MM.1S (cell line): ENCODE data around the gene KIF5A.
A peak's percentile ranks its signal among the peaks of the same experiment; 100 is the strongest.

Experiments used
- DNase-seq: peaks from one replicate; pipeline ENCODE4 v3.0.0-alpha.2; 2015
- H2AFZ ChIP-seq: fragments of 300-600 bp; sonication (generic); 2 replicates; pipeline ENCODE4 v1.6.0; 2016; ENCODE audit warnings: antibody characterized with exemption, low read length
- H3F3A ChIP-seq: fragments of 300-600 bp; sonication (generic); 2 replicates; pipeline ENCODE4 v1.6.1; 2016; ENCODE audit warnings: mild to moderate bottlenecking, antibody characterized with exemption, low read length, moderate library complexity, mixed read lengths; ENCODE audit not compliant: insufficient read depth
- H3K27ac ChIP-seq: fragments of 300-600 bp; sonication (generic); 2 replicates; pipeline ENCODE4 v1.5.1; 2016; ENCODE audit warnings: mild to moderate bottlenecking, low read length
- H3K27me3 ChIP-seq: fragments of 300-600 bp; sonication (generic); replicated peaks from 2 replicates; pipeline ENCODE4 v1.6.0; 2016; ENCODE audit warnings: low read length; ENCODE audit not compliant: insufficient read depth
- H3K36me3 ChIP-seq: fragments of 300-600 bp; sonication (generic); replicated peaks from 2 replicates; pipeline ENCODE4 v1.6.1; 2016; ENCODE audit warnings: mild to moderate bottlenecking, low read length, mixed read lengths; ENCODE audit not compliant: insufficient read depth
- H3K4me1 ChIP-seq: fragments of 300-600 bp; sonication (generic); 2 replicates; pipeline ENCODE4 v1.6.1; 2016; ENCODE audit warnings: low read length, mixed read lengths
- H3K4me2 ChIP-seq: fragments of 300-600 bp; sonication (generic); 2 replicates; pipeline ENCODE4 v1.6.0; 2016; ENCODE audit warnings: low read depth, low read length
- H3K4me3 ChIP-seq: fragments of 300-600 bp; sonication (generic); 2 replicates; pipeline ENCODE4 v1.5.1; 2016; ENCODE audit warnings: low read length, mixed read lengths
- H3K79me2 ChIP-seq: fragments of 300-600 bp; sonication (generic); 2 replicates; pipeline ENCODE4 v1.6.1; 2016; ENCODE audit warnings: mixed run types, low read length, mixed read lengths
- H3K9ac ChIP-seq: fragments of 300-600 bp; sonication (generic); 2 replicates; pipeline ENCODE4 v1.6.1; 2016; ENCODE audit warnings: low read length, mixed read lengths
- H3K9me2 ChIP-seq: fragments of 300-600 bp; sonication (generic); replicated peaks from 2 replicates; pipeline ENCODE4 v1.6.1; 2016; ENCODE audit warnings: mild to moderate bottlenecking, low read length, mixed read lengths; ENCODE audit not compliant: insufficient read depth
- H3K9me3 ChIP-seq: fragments of 300-600 bp; sonication (generic); replicated peaks from 2 replicates; pipeline ENCODE4 v1.6.1; 2016; ENCODE audit warnings: mild to moderate bottlenecking, low read length, mixed read lengths; ENCODE audit not compliant: insufficient read depth
- H4K20me1 ChIP-seq: fragments of 300-600 bp; sonication (generic); 2 replicates; pipeline ENCODE4 v1.6.1; 2016; ENCODE audit warnings: mild to moderate bottlenecking, low read length, moderate library complexity, mixed read lengths; ENCODE audit not compliant: insufficient read depth
- EZH2 ChIP-seq: fragments of 300-600 bp; sonication (generic); optimal IDR thresholded peaks from 2 replicates; pipeline ENCODE3; 2017; ENCODE audit warnings: low read depth, mild to moderate bottlenecking, antibody characterized with exemption, low read length, mixed read lengths
- EZH2phosphoT487 ChIP-seq: fragments of 300-600 bp; sonication (generic); IDR thresholded peaks from 2 replicates; pipeline ENCODE4 v1.6.1; 2018; ENCODE audit warnings: antibody characterized with exemption, low read length
- TF ChIP-seq, protein P1 (sequence below): fragments of 300-600 bp; sonication (generic); IDR thresholded peaks from 2 replicates; pipeline ENCODE4 v1.5.1; 2016; ENCODE audit warnings: antibody characterized with exemption, low read length, mixed read lengths

The KIF5A gene

GRCh38 chr12:57543581-57543980, 6.3 kb upstream of the KIF5A start:
- Histone ChIP-seq H3K9me3 (no peaks in the 10 kb centered on the region), H4K20me1 (no peaks in the 10 kb centered on the region), H3K4me3 (no peak overlapping the region), H3K79me2 (peaks cover 31% of the 10 kb centered on the region), H3K27ac (no peak overlapping the region), H3F3A (no peaks in the 10 kb centered on the region), H3K9ac (no peak overlapping the region), H3K27me3 (peaks cover 11% of the 10 kb centered on the region), H3K4me1 (peaks cover 10% of the 10 kb centered on the region; the same call in 1 of the 2 replicates), H3K36me3 (no peaks in the 10 kb centered on the region), H3K4me2 (no peak overlapping the region), H3K9me2 (no peaks in the 10 kb centered on the region), H2AFZ (no peak overlapping the region)
- DNase-seq: no peak
- TF ChIP-seq EZH2phosphoT487 (no peak), EZH2 (no peak)
- TF ChIP-seq, protein P1, sequence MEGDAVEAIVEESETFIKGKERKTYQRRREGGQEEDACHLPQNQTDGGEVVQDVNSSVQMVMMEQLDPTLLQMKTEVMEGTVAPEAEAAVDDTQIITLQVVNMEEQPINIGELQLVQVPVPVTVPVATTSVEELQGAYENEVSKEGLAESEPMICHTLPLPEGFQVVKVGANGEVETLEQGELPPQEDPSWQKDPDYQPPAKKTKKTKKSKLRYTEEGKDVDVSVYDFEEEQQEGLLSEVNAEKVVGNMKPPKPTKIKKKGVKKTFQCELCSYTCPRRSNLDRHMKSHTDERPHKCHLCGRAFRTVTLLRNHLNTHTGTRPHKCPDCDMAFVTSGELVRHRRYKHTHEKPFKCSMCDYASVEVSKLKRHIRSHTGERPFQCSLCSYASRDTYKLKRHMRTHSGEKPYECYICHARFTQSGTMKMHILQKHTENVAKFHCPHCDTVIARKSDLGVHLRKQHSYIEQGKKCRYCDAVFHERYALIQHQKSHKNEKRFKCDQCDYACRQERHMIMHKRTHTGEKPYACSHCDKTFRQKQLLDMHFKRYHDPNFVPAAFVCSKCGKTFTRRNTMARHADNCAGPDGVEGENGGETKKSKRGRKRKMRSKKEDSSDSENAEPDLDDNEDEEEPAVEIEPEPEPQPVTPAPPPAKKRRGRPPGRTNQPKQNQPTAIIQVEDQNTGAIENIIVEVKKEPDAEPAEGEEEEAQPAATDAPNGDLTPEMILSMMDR: no peak

DNA sequence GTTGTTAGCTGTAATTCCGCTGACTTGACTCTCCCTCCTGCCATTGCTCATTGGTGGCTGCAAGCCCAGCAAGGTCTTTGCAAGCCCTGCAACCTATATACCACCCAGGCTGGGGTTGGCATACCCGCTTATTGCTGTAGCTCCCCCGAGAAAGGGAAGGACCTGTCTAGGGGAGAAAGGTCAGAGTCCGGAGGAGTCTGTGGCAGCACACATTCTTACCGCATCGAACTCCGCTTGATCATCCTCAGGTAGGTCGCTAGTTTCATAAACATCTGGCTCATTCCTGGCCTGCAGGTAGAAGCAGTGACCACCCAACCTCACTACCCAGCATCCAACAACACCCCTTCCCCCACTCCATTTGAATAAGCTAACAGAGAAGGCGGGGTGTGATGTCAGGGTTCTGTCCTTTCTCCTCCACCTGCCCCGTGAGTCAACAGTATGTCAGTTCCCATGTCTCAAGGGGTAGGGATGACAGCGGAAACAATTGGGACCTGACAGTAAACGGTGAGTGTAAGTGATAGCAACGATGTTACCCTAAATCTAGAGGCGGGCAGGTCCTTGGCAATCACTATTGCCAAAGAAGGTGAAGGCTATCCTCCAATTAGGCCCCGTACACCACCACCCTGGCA, 3.9 kb upstream of the KIF5A start:
- H3K27me3 ChIP-seq: peaks cover 25% of the 10 kb centered on the region
- TF ChIP-seq EZH2phosphoT487: no peak
- TF ChIP-seq, protein P1: no peak
- TF ChIP-seq EZH2: no peak
- no peaks in the 10 kb centered on the region for H3K36me3 ChIP-seq
- no peaks in the 10 kb centered on the region for H3K9me3 ChIP-seq
- H4K20me1 ChIP-seq: no peaks in the 10 kb centered on the region
- peak overlapping the region; percentile 92 for H3K4me2 ChIP-seq
- peak overlapping the region; percentile 98 for H2AFZ ChIP-seq
- peaks cover 10% of the 10 kb centered on the region; the same call in 1 of the 2 replicates for H3K4me1 ChIP-seq
- H3K79me2 ChIP-seq: peaks cover 31% of the 10 kb centered on the region
- DNase-seq: no peak
- H3K4me3 ChIP-seq: peak overlapping the region; percentile 96
- no peaks in the 10 kb centered on the region for H3F3A ChIP-seq
- H3K9ac ChIP-seq: peak overlapping the region; percentile 95
- H3K27ac ChIP-seq: no peak overlapping the region
- no peaks in the 10 kb centered on the region for H3K9me2 ChIP-seq

- Histone ChIP-seq H3K79me2 (peaks cover 31% of the 10 kb centered on the region), H3K4me1 (peaks cover 10% of the 10 kb centered on the region; the same call in 1 of the 2 replicates), H3K9me3 (no peaks in the 10 kb centered on the region), H3K9me2 (no peaks in the 10 kb centered on the region), H3K27me3 (peaks cover 25% of the 10 kb centered on the region), H4K20me1 (no peaks in the 10 kb centered on the region), H3K27ac (no peak within 1 kb of the TSS; the same call in 1 of the 2 replicates), H3K4me2 (peak within 1 kb of the TSS; percentile 92), H3K9ac (peak within 1 kb of the TSS; percentile 95), H3K4me3 (peak within 1 kb of the TSS; percentile 96), H2AFZ (peak within 1 kb of the TSS; percentile 98), H3K36me3 (no peaks in the 10 kb centered on the region), H3F3A (no peaks in the 10 kb centered on the region)
- TF ChIP-seq, protein P1: peak; percentile 38
- TF ChIP-seq EZH2: no peak
- peak; percentile 96 for DNase-seq
Observed at GRCh38 chr12:57546438-57547287, 3.2 kb upstream of the KIF5A start, which contains the start of gene DCTN2. Gene DCTN2 (minus strand): TSS chr12:57547192. CDS start chr12:57547063, 129 bp downstream.
